H9 (cell line): ENCODE results near the gene GRK4. TPM values are rescaled to one million over a fixed set of nuclear protein-coding genes. Genes with fewer than 3 reads are reported as not detected.

Source experiments
- DNase-seq: peaks from one replicate; pipeline ENCODE4 v3.0.0-alpha.2; 2017
- H2AFZ ChIP-seq: one replicate; pipeline ENCODE4 v1.6.1; 2013; ENCODE audit warnings: mild to moderate bottlenecking, low read length, control low read depth, moderate library complexity
- H2AK5ac ChIP-seq: 2 replicates; pipeline ENCODE4 v1.6.1; 2013; ENCODE audit warnings: low read length, control low read depth, mixed read lengths; ENCODE audit not compliant: insufficient read length
- H2BK120ac ChIP-seq: one replicate; pipeline ENCODE4 v1.6.1; 2013; ENCODE audit warnings: low read depth, mild to moderate bottlenecking, low read length, control low read depth, inconsistent platforms; ENCODE audit not compliant: poor library complexity, severe bottlenecking
- H2BK12ac ChIP-seq: 2 replicates; pipeline ENCODE4 v1.6.1; 2013; ENCODE audit warnings: low read length, control low read depth, mixed read lengths, low read depth; ENCODE audit not compliant: insufficient read length
- H2BK15ac ChIP-seq: 2 replicates; pipeline ENCODE4 v1.6.1; 2013; ENCODE audit warnings: low read depth, low read length, control low read depth
- H2BK20ac ChIP-seq: one replicate; pipeline ENCODE4 v1.6.1; 2013; ENCODE audit warnings: low read depth, mild to moderate bottlenecking, low read length, control low read depth, inconsistent platforms; ENCODE audit not compliant: poor library complexity, severe bottlenecking
- H2BK5ac ChIP-seq: 2 replicates; pipeline ENCODE4 v1.6.1; 2013; ENCODE audit warnings: low read length, control low read depth, mixed read lengths; ENCODE audit not compliant: insufficient read length
- H3K14ac ChIP-seq: 2 replicates; pipeline ENCODE4 v1.6.1; 2013; ENCODE audit warnings: low read length, control low read depth; ENCODE audit not compliant: insufficient read depth
- H3K18ac ChIP-seq: 2 replicates; pipeline ENCODE4 v1.6.1; 2013; ENCODE audit warnings: low read depth, mild to moderate bottlenecking, mixed read lengths, low read length, control low read depth; ENCODE audit not compliant: insufficient read length
- H3K23ac ChIP-seq: 2 replicates; pipeline ENCODE4 v1.6.1; 2013; ENCODE audit warnings: low read length, control low read depth, mixed read lengths, low read depth; ENCODE audit not compliant: insufficient read length
- H3K23me2 ChIP-seq: 2 replicates; pipeline ENCODE4 v1.6.1; 2013; ENCODE audit warnings: low read depth, mild to moderate bottlenecking, mixed read lengths, low read length, control low read depth; ENCODE audit not compliant: insufficient read length, poor library complexity, severe bottlenecking
- H3K27ac ChIP-seq: 2 replicates; pipeline ENCODE4 v1.5.1; 2013; ENCODE audit warnings: low read length, control low read depth, mixed read lengths, low read depth; ENCODE audit not compliant: insufficient read length
- H3K27me3 ChIP-seq: 2 replicates; pipeline ENCODE4 v1.6.1; 2013; ENCODE audit warnings: low read length, control low read depth, inconsistent platforms; ENCODE audit not compliant: insufficient read depth
- H3K4ac ChIP-seq: 2 replicates; pipeline ENCODE4 v1.6.1; 2013; ENCODE audit warnings: low read depth, mild to moderate bottlenecking, control low read depth, inconsistent platforms, low read length, moderate library complexity
- H3K4me1 ChIP-seq: 2 replicates; pipeline ENCODE4 v1.6.1; 2013; ENCODE audit warnings: low read length, control low read depth, inconsistent platforms; ENCODE audit not compliant: insufficient read depth
- H3K4me2 ChIP-seq: 2 replicates; pipeline ENCODE4 v1.6.1; 2013; ENCODE audit warnings: low read length, control low read depth, mixed read lengths; ENCODE audit not compliant: insufficient read length, insufficient read depth
- H3K56ac ChIP-seq: 2 replicates; pipeline ENCODE4 v1.6.1; 2013; ENCODE audit warnings: low read depth, mild to moderate bottlenecking, mixed read lengths, low read length, control low read depth; ENCODE audit not compliant: insufficient read length
- H3K79me1 ChIP-seq: 2 replicates; pipeline ENCODE4 v1.6.1; 2013; ENCODE audit warnings: low read depth, mild to moderate bottlenecking, moderate library complexity, low read length, control low read depth, inconsistent platforms; ENCODE audit not compliant: insufficient read depth, poor library complexity, severe bottlenecking
- H3K79me2 ChIP-seq: 2 replicates; pipeline ENCODE4 v1.6.1; 2013; ENCODE audit warnings: low read length, control low read depth, inconsistent platforms; ENCODE audit not compliant: insufficient read depth
- H3K9ac ChIP-seq: 2 replicates; pipeline ENCODE4 v1.6.1; 2013; ENCODE audit warnings: low read length, control low read depth, mixed read lengths; ENCODE audit not compliant: insufficient read length; ENCODE audit errors: extremely low read depth
- H3K9me3 ChIP-seq: one replicate; pipeline ENCODE4 v1.6.1; 2013; ENCODE audit warnings: low read depth, low read length, inconsistent platforms; ENCODE audit not compliant: control insufficient read depth
- H3T11ph ChIP-seq: one replicate; pipeline ENCODE4 v1.6.1; 2013; ENCODE audit warnings: mild to moderate bottlenecking, low read length, control low read depth, inconsistent platforms
- H4K20me1 ChIP-seq: one replicate; pipeline ENCODE4 v1.6.1; 2013; ENCODE audit not compliant: control insufficient read depth, insufficient read length, insufficient read depth
- H4K5ac ChIP-seq: 2 replicates; pipeline ENCODE4 v1.6.1; 2013; ENCODE audit warnings: low read depth, mild to moderate bottlenecking, mixed read lengths, low read length, control low read depth; ENCODE audit not compliant: insufficient read length
- H4K8ac ChIP-seq: replicated peaks from 2 replicates; pipeline ENCODE4 v1.6.1; 2013; ENCODE audit warnings: low read length, control low read depth, mixed read lengths, low read depth; ENCODE audit not compliant: insufficient read length
- H4K91ac ChIP-seq: 2 replicates; pipeline ENCODE4 v1.6.1; 2013; ENCODE audit warnings: low read depth, mild to moderate bottlenecking, moderate library complexity, mixed read lengths, low read length, control low read depth; ENCODE audit not compliant: insufficient read length
- H3K27ac Mint-ChIP-seq, 3 experiments: 2 replicates in 2 of 3; 3 replicates in 1 of 3; pipeline ENCODE4 v1.8.0; 2020 to 2021; ENCODE audit warnings: mixed read lengths in 3 of 3, mild to moderate bottlenecking in 1 of 3, moderate library complexity in 1 of 3
- H3K27me3 Mint-ChIP-seq: 2 replicates; pipeline ENCODE4 v1.8.0; 2021; ENCODE audit warnings: low read depth, mild to moderate bottlenecking, moderate library complexity, mixed read lengths
- H3K36me3 Mint-ChIP-seq, 3 experiments: 2 replicates in 2 of 3; 3 replicates in 1 of 3; pipeline ENCODE4 v1.8.0; 2020 to 2021; ENCODE audit warnings: low read depth in 3 of 3, mixed read lengths in 3 of 3; ENCODE audit not compliant: insufficient read depth in 1 of 3
- H3K4me1 Mint-ChIP-seq, 2 experiments: 2 replicates each; pipeline ENCODE4 v1.8.0; 2020; ENCODE audit warnings: mixed read lengths in 2 of 2
- H3K4me3 Mint-ChIP-seq, 2 experiments: 2 replicates in 1 of 2; 3 replicates in 1 of 2; pipeline ENCODE4 v1.8.0; 2020 to 2021; ENCODE audit warnings: mild to moderate bottlenecking in 2 of 2, mixed read lengths in 2 of 2, moderate library complexity in 1 of 2
- H3K9me3 Mint-ChIP-seq, 2 experiments: 2 replicates in 1 of 2; 3 replicates in 1 of 2; pipeline ENCODE4 v1.8.0; 2020; ENCODE audit warnings: mild to moderate bottlenecking in 2 of 2, mixed read lengths in 2 of 2, moderate library complexity in 1 of 2
- CTCF ChIP-seq: fragments of 200-600 bp; sonication (generic); conservative IDR thresholded peaks from 3 replicates; pipeline ENCODE4 v1.8.0; 2021; ENCODE audit warnings: antibody characterized with exemption, mild to moderate bottlenecking
- WGBS: extraction: QIAGEN DNeasy Blood & Tissue Kit; methylation state at CpG from one replicate; pipeline ENCODE4 v1.1.7; 2013; ENCODE audit warnings: missing lambda C conversion rate, low lambda C conversion rate, mixed read lengths; ENCODE audit not compliant: insufficient read length; ENCODE audit errors: extremely low coverage; 5-methylcytosine and 5-hydroxymethylcytosine counted together
- total RNA-seq: library from RNA; stranded (reverse); gene quantifications from 2 replicates; pipeline ENCODE4 v1.2.1, GENCODE V29; 2021

GRK4 gene
- total RNA-seq, 1 experiment from 2014 or later = 4.8 TPM

- Histone ChIP-seq H3K56ac (no peak overlapping the region), H2AK5ac (no peak overlapping the region), H2BK12ac (no peak overlapping the region), H3K9me3 (no peaks in the 10 kb centered on the region), H3K4me1 (no peaks in the 10 kb centered on the region; the same call in 1 of the 2 replicates), H2BK15ac (no peak overlapping the region), H3K79me2 (no peaks in the 10 kb centered on the region), H3K4ac (no peak overlapping the region), H4K20me1 (no peaks in the 10 kb centered on the region), H3K27me3 (no peaks in the 10 kb centered on the region), H2BK5ac (no peak overlapping the region), H2BK120ac (no peak overlapping the region), H4K5ac (no peak overlapping the region), H3K79me1 (no peaks in the 10 kb centered on the region), H2AFZ (no peak overlapping the region), H4K91ac (no peak overlapping the region), H3K9ac (no peak overlapping the region), H3T11ph (no peak overlapping the region), H4K8ac (no peak overlapping the region), H3K4me2 (no peak overlapping the region), H3K23me2 (no peaks in the 10 kb centered on the region), H3K27ac (no peak overlapping the region), H2BK20ac (no peak overlapping the region), H3K18ac (no peak overlapping the region), H3K14ac (no peak overlapping the region), H3K23ac (no peak overlapping the region)
- no peak for DNase-seq
- peaks cover 11 to 20% of the 10 kb centered on the region in 2 experiments for H3K4me1 Mint-ChIP-seq
- no peak overlapping the region; a peak in 1 of 7 replicates for H3K27ac Mint-ChIP-seq
- no peaks in the 10 kb centered on the region; a peak in 1 of 7 replicates for H3K36me3 Mint-ChIP-seq
- H3K9me3 Mint-ChIP-seq = no peaks in the 10 kb centered on the region
- H3K4me3 Mint-ChIP-seq = no peak overlapping the region
- no CpG with 5 or more reads among the region's 11 CpGs for WGBS
- no peak for TF ChIP-seq CTCF
- H3K27me3 Mint-ChIP-seq = no peaks in the 10 kb centered on the region; the same call in 1 of the 2 replicates
Observed at GRCh38 chr4:3043282-3044020, 80.1 kb downstream of the GRK4 start.
